Activated CD4-positive, alpha-beta T cell treated with anti-CD3 and anti-CD28 coated beads, Interleukin-2, Interleukin-6, amounts not matched to agents 100 ng/mL and 50 ng/mL, durations not matched to agents 16 hours and 8 hours (primary cell): ENCODE measurements around the gene TMOD2.
A peak's percentile ranks its signal among the peaks of the same experiment; 100 is the strongest.
"Not testable (repeated sequence)": the region's sequence is repeated elsewhere in the genome, so short reads cannot be mapped to it uniquely, and the experiment has no call there.

ENCODE experiments used
- DNase-seq: peaks from one replicate; pipeline ENCODE4 v3.0.0-alpha.2; 2020

Gene TMOD2

GRCh38 chr15:51775967-51776816 lies 24.8 kb downstream of the TMOD2 start:
- DNase-seq, result peak; percentile 59

DNA sequence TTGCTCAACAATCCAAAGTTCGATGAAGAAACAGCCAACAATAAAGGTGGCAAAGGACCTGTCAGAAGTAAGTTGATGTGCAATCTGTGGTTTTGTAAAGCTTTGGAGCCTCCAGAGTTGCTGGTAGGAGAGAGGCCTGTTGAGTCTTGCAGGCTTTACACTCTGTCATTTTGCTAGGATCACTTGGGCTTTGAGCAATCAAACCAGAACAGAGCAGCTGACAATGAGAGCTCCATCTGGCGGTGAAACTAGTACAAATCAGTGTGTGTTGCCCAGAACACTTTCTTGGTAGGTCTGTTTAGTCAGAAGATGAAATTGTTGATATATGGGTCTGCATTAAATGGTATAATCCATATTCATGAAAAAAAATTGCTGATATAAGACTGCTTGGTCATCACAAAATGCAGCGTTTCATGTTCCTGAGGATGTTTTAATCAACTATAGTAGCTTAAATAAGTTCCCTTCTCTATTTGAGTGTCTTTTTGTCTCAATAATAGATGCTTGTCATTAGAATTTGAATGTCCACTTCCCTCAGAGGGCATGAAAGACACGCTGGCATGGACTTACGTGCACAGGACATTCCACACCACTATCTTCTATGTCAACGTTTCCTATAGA lies 25.7 kb downstream of the TMOD2 start:
- DNase-seq, result peak; percentile 77

DNA sequence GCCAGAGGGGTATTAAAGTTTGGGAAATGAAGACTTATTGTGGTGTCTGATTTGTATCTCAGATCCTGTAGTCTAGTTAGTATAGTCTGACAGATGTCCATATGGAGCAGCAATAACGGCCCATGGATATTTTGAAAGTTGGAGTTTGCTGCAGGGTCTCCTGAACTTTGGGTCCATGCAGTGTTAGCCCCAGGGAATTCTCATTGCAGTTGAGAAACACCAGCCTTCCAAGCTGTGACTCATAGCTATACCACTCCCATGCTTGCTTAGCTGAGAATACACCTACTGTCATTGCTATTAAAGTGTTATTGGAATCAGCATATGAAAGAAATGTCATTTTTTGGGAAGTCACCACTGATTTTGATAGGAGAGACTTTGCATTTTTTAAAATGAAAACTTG lies 29.2 kb downstream of the TMOD2 start:
- no peak for DNase-seq

- DNase-seq, result no peak
These were observed 30.1 kb downstream of the TMOD2 start for GRCh38 chr15:51781506-51781905.

DNA sequence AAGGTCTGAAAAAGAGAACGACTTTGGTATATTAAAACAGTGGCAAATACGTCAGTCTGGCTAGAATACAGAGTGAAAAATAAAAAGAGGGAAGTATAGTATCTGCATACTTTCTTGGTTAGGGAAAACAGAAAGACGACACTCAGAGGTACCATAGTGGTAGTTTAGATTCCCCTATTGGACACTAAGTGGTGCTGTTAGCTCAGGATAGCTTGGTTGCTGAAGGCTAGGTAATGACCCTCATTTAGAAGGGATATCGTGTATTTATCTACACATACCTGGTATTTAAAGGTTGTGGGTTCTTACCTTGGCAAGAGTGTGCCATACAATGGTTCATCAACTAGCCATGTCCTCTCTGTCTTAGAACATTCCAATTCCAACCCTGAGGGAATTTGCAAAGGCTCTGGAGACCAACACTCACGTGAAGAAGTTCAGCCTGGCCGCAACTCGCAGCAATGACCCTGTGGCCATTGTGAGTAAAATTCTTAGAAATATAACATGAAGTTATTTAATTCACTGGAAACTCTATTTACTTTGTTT lies 31.0 kb downstream of the TMOD2 start:
- DNase-seq, result no peak

- DNase-seq, result no peak
These were observed 32.6 kb downstream of the TMOD2 start for GRCh38 chr15:51783967-51784366.

GRCh38 chr15:51787130-51787529 lies 35.7 kb downstream of the TMOD2 start:
- DNase-seq, result not testable (repeated sequence)

DNA sequence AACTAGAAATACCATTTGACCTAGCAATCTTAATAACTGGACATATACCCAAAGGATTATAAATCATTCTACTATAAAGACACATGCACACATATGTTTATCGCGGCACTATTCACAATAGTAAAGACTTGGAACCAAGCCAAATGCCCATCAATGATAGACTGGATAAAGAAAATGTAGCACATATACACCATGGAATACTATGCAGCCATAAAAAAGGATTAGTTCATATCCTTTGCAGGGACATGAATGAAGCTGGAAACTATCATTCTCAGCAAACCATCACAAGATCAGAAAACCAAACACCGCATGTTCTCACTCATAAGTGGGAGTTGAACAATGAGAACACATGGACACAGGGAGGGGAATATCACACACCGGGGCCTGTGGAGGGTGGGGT lies 41.1 kb downstream of the TMOD2 start:
- not testable (repeated sequence) for DNase-seq

- DNase-seq, result no peak
These were observed 42.3 kb downstream of the TMOD2 start for GRCh38 chr15:51793521-51794305.

DNA sequence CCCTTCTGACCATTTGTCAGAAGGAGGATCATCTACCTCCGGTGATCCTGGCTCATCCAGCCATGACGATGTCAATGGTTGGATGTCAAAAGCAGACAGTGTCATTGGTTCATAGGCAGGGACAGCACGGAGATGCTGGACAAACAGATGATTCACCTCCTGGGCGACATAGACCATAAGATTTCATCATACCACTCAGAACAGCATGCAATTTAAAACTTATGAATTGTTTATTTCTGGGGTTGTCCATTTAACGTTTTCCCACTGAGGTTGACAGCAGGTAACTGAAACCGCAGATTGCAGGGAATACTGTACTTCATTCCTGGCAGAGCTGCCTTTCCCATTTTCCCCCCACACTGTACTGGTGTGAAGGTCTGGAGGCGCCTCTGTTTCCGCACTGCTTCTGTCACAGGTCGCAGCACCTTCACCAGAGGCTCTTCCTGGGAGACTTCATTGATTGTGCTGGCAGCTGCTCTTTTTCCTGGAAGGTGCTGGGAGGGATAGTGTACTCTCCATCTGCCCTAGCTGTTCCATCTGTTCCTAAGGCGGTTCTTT lies 45.5 kb downstream of the TMOD2 start:
- no peak for DNase-seq

DNA sequence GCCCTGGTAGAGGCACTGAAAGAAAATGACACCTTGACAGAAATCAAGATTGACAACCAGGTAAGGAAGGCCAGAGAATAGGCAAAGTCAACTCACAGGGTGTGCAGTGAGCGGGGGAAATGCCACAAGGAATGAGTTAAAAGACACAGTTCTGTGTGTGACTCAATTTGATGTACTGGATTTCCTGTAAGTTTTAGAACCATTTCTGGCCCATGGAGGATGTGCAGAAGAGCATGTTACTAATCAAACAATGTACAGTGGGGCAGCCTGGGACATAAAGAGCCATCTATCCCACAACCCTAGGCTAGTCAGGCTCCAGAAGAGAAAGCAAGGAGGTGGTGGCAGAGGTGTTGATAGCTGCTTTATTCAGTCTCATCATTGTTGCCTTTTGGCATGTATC lies 46.9 kb downstream of the TMOD2 start:
- peak; percentile 6 for DNase-seq

DNA sequence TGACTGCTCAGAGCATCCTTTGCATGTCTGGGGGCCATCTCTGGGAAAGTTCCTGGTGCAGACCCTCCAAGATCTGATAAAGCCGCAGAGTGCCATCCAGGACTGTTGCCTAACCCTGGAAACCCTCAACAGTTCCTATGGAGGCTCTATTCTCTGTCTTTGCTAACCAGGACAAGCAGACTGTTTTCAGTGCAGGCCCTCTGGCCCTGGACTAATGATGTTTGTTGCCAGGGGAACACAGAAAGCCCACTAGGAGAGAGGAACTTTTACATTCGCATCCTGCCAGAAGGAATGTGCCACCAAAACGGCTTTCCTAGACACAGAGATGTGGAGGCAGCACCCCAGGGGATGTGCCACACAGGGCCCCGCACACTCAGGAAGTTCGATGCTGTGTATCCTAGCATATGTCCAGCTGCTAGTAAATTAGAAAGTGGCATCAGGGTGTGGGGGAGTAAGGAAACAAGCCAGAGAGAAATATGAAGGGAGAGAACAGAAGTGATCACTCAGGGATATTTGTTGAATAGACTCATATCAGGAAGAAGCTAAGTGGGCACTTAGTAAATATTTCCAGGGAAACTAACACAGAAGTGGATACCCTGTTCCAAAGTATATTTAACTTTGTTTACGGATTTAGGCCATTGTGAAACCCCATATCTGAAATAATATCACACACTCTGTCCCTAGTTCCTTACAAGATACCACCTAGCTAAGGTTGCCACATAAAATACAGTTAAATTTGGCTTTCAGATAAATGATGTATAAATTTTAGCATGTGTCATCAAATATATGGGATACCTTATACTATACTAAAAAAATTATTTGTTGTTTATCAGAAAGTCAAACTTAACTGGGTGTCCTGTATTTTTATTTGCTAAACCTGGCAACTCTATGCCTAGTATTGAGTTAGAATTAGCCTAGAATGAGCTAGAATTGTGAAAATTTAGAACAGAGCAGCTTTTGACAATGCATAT lies 48.2 kb downstream of the TMOD2 start:
- DNase-seq, result no peak

- DNase-seq, result peak; percentile 8
These were observed 50.0 kb downstream of the TMOD2 start for GRCh38 chr15:51801391-51801835.

GRCh38 chr15:51802593-51802992 lies 51.2 kb downstream of the TMOD2 start:
- no peak for DNase-seq

GRCh38 chr15:51803965-51804364 lies 52.6 kb downstream of the TMOD2 start:
- no peak for DNase-seq

- DNase-seq, result no peak
These were observed 54.7 kb downstream of the TMOD2 start for GRCh38 chr15:51806123-51806522.

GRCh38 chr15:51809457-51809856 lies 58.1 kb downstream of the TMOD2 start:
- DNase-seq, result no peak

DNA sequence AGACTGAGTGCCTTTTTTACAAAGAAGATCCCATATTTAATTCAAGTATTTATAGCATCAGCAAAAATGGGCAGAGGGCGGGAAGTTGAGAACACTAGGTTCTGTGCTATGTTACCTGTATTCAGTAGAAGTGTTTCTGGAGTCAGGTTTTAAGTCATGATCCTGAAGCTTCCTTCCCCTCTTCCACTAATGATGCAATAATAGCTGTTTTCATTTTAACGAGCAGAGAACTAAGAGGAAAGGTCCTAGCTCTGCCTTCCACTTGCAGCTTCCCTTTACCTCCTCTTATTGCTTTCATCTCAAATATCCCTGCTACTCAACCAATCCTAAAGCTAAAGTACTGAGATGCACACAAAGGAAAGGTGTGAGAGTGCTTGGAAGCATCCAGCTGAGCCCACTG lies 61.2 kb downstream of the TMOD2 start:
- DNase-seq, result no peak

DNA sequence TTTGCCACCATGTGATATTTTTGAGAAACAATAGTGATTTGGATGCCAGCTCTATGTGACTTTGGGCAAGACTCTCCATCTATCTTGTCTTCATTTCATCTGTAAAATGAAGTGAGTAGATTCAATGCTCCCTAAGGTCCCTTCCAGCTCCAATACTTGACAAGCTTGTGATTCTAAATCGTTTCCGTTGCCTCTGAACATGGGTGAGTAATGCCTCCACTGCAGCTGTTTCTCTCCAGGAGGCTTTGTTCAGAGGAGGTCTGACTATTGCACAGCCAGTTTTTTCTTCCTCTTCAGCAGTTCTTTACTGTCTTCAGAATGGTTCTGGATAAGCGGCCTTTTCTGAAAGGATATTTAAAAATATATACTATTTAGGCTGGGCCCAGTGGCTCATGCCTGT lies 63.2 kb downstream of the TMOD2 start:
- DNase-seq, result no peak

DNA sequence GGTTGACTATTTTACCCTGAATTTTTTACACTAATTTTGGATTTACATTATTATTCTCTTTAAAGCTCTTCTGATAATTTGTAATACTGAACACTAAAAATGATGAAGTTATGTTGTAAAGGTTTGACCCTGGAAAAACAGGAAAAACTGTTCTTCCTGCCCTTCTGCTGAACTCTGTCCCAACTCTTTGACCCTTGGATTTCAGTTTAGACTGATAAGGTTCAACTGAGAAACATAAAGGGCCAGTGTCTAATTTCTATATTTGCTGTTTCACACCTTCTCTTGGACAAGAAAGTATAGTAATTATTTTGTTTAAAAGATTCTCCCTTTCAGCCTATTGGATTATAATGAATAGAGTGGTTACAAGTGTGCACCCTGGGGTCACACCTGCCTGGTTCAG lies 65.2 kb downstream of the TMOD2 start:
- no peak for DNase-seq

- no peak for DNase-seq
These were observed 66.8 kb downstream of the TMOD2 start for GRCh38 chr15:51818150-51818549.

GRCh38 chr15:51825698-51826097 lies 74.3 kb downstream of the TMOD2 start:
- no peak for DNase-seq
